Measurements from ENCODE around the gene TMEM132C. TPM values are rescaled to one million over a fixed set of nuclear protein-coding genes. Genes with fewer than 3 reads are reported as not detected.
A peak's percentile ranks its signal among the peaks of the same experiment; 100 is the strongest.

Gene TMEM132C
- total RNA-seq, 3 donors from 2014 or later (not counting 1 experiment from before 2014, with no cell fraction given) = 0.08 to 0.41 TPM; not detected in 1

- Mint-ChIP-seq H3K4me1 (peaks cover 0 to 6% of the 10 kb centered on the region in 2 donors), H3K4me3 (no peak overlapping the region), H3K27me3 (ENCODE audit: low read depth in 2 of 2) (peaks cover 0 to 5% of the 10 kb centered on the region in 2 donors), H3K36me3 (no peaks in the 10 kb centered on the region), H3K27ac (no peak overlapping the region), H3K9me3 (no peaks in the 10 kb centered on the region)
- peaks cover 4% of the 10 kb centered on the region for H3K9me3 ChIP-seq (ENCODE audit: control insufficient read depth, insufficient read depth, low read length)
- no peaks in the 10 kb centered on the region for H3K36me3 ChIP-seq (ENCODE audit: control insufficient read depth, insufficient read depth, low read length)
- ATAC-seq (no peak), DNase-seq (no peak)
- H3K4me3 ChIP-seq (ENCODE audit: low read length) = no peak overlapping the region
- no peak for TF ChIP-seq CTCF (IDR thresholded peaks at IDR 0.05)
- no peaks in the 10 kb centered on the region for H3K27me3 ChIP-seq (ENCODE audit: control insufficient read depth, insufficient read depth, low read length)
- WGBS (ENCODE audit: insufficient coverage) = 90% methylated on average over 1 of the region's 1 CpG
- intact Hi-C loops (cut with micrococcal nuclease) = no loop called here
- H3K4me1 ChIP-seq (ENCODE audit: control insufficient read depth, insufficient read depth, low read length) = no peaks in the 10 kb centered on the region
- H3K27ac ChIP-seq (ENCODE audit: low read length) = no peak overlapping the region
Observed at GRCh38 chr12:128662101-128662500, 395.1 kb downstream of the TMEM132C start.

- no peaks in the 10 kb centered on the region for H3K9me3 Mint-ChIP-seq
- H3K27ac Mint-ChIP-seq = no peak overlapping the region
- no peaks in the 10 kb centered on the region for H3K27me3 ChIP-seq (ENCODE audit: control insufficient read depth, insufficient read depth, low read length)
- H3K27me3 Mint-ChIP-seq (ENCODE audit: low read depth in 2 of 2) = peaks cover 0 to 2% of the 10 kb centered on the region in 2 donors
- no peaks in the 10 kb centered on the region for H3K4me1 Mint-ChIP-seq
- 87% methylated on average over 9 of the region's 9 CpGs for WGBS (ENCODE audit: insufficient coverage)
- H3K9me3 ChIP-seq (ENCODE audit: control insufficient read depth, insufficient read depth, low read length) = peaks cover 4% of the 10 kb centered on the region
- ATAC-seq = no peak
- no peak overlapping the region for H3K4me3 Mint-ChIP-seq
- no peaks in the 10 kb centered on the region for H3K36me3 ChIP-seq (ENCODE audit: control insufficient read depth, insufficient read depth, low read length)
- H3K4me1 ChIP-seq (ENCODE audit: control insufficient read depth, insufficient read depth, low read length) = no peaks in the 10 kb centered on the region
- no peak for DNase-seq
- intact Hi-C loops (cut with micrococcal nuclease) = no loop called here
- H3K4me3 ChIP-seq (ENCODE audit: low read length) = no peak overlapping the region
- no peak overlapping the region for H3K27ac ChIP-seq (ENCODE audit: low read length)
- no peaks in the 10 kb centered on the region for H3K36me3 Mint-ChIP-seq
- TF ChIP-seq CTCF (IDR thresholded peaks at IDR 0.05) = no peak
Observed at GRCh38 chr12:128664501-128664900, 397.5 kb downstream of the TMEM132C start.

GRCh38 chr12:128667193-128667592 is 400.2 kb downstream of the TMEM132C start:
- H3K9me3 ChIP-seq (ENCODE audit: control insufficient read depth, insufficient read depth, low read length) = peaks cover 4% of the 10 kb centered on the region
- intact Hi-C loops (cut with micrococcal nuclease) = no loop called here
- TF ChIP-seq CTCF (IDR thresholded peaks at IDR 0.05) = no peak
- H3K27me3 ChIP-seq (ENCODE audit: control insufficient read depth, insufficient read depth, low read length) = no peaks in the 10 kb centered on the region
- Mint-ChIP-seq H3K27me3 (ENCODE audit: low read depth in 2 of 2) (no peaks in the 10 kb centered on the region), H3K27ac (no peak overlapping the region), H3K4me1 (peaks cover 11% of the 10 kb centered on the region in 2 donors), H3K36me3 (no peaks in the 10 kb centered on the region), H3K4me3 (no peak overlapping the region), H3K9me3 (no peaks in the 10 kb centered on the region)
- no peaks in the 10 kb centered on the region for H3K4me1 ChIP-seq (ENCODE audit: control insufficient read depth, insufficient read depth, low read length)
- no peak for DNase-seq
- no peak overlapping the region for H3K27ac ChIP-seq (ENCODE audit: low read length)
- 89% methylated on average over 7 of the region's 7 CpGs for WGBS (ENCODE audit: insufficient coverage)
- no peak for ATAC-seq
- no peak overlapping the region for H3K4me3 ChIP-seq (ENCODE audit: low read length)
- no peaks in the 10 kb centered on the region for H3K36me3 ChIP-seq (ENCODE audit: control insufficient read depth, insufficient read depth, low read length)

- Mint-ChIP-seq H3K27me3 (ENCODE audit: low read depth in 2 of 2) (no peaks in the 10 kb centered on the region), H3K4me3 (no peak overlapping the region), H3K27ac (peak overlapping the region; percentile 39 to 59), H3K4me1 (peaks cover 16 to 19% of the 10 kb centered on the region in 2 donors), H3K36me3 (no peaks in the 10 kb centered on the region), H3K9me3 (no peaks in the 10 kb centered on the region)
- Histone ChIP-seq H3K27ac (ENCODE audit: low read length) (no peak overlapping the region), H3K27me3 (ENCODE audit: control insufficient read depth, insufficient read depth, low read length) (no peaks in the 10 kb centered on the region), H3K4me1 (ENCODE audit: control insufficient read depth, insufficient read depth, low read length) (no peaks in the 10 kb centered on the region), H3K9me3 (ENCODE audit: control insufficient read depth, insufficient read depth, low read length) (no peaks in the 10 kb centered on the region), H3K36me3 (ENCODE audit: control insufficient read depth, insufficient read depth, low read length) (no peaks in the 10 kb centered on the region), H3K4me3 (ENCODE audit: low read length) (no peak overlapping the region)
- no peak for TF ChIP-seq CTCF (IDR thresholded peaks at IDR 0.05)
- intact Hi-C loops (cut with micrococcal nuclease) = no loop called here
- DNase-seq (peak in 1 of 2 donors; percentile 5), ATAC-seq (peak in 1 of 3 donors; percentile 35)
- 85% methylated on average over 4 of the region's 5 CpGs for WGBS (ENCODE audit: insufficient coverage)
Observed at GRCh38 chr12:128671528-128672042, 404.6 kb downstream of the TMEM132C start.

All from natural killer cell (primary cell).